Central memory CD4-positive, alpha-beta T cell (primary cell): Measurements from ENCODE around the gene ZNF214.
"Not testable (repeated sequence)": the region's sequence is repeated elsewhere in the genome, so short reads cannot be mapped to it uniquely, and the experiment has no call there.

Experiments used
- DNase-seq: peaks from one replicate; pipeline ENCODE4 v3.0.0; 2022

Gene ZNF214

GRCh38 chr11:6986487-6986886 is 33.7 kb downstream of the ZNF214 start:
- no peak for DNase-seq

- DNase-seq: no peak
These were observed 40.8 kb downstream of the ZNF214 start for GRCh38 chr11:6979365-6979764.

GRCh38 chr11:6969854-6970253 is 50.3 kb downstream of the ZNF214 start:
- not testable (repeated sequence) for DNase-seq

- no peak for DNase-seq
These were observed 51.3 kb downstream of the ZNF214 start for GRCh38 chr11:6968816-6969215.

GRCh38 chr11:6962673-6963072 is 57.5 kb downstream of the ZNF214 start:
- DNase-seq: no peak

- DNase-seq: no peak
These were observed 58.0 kb downstream of the ZNF214 start for GRCh38 chr11:6962141-6962540.

GRCh38 chr11:6954248-6954647 is 65.9 kb downstream of the ZNF214 start:
- not testable (repeated sequence) for DNase-seq
